GM18907 (cell line): ENCODE measurements around the gene RNU6-1.

ENCODE experiments used
- ATAC-seq: cut with Tn5 transposase; IDR thresholded peaks from one replicate; pipeline ENCODE4 v1.9.1; 2021; ENCODE audit warnings: mild to moderate bottlenecking, moderate library complexity; ENCODE audit not compliant: unreplicated experiment

The RNU6-1 gene

DNA sequence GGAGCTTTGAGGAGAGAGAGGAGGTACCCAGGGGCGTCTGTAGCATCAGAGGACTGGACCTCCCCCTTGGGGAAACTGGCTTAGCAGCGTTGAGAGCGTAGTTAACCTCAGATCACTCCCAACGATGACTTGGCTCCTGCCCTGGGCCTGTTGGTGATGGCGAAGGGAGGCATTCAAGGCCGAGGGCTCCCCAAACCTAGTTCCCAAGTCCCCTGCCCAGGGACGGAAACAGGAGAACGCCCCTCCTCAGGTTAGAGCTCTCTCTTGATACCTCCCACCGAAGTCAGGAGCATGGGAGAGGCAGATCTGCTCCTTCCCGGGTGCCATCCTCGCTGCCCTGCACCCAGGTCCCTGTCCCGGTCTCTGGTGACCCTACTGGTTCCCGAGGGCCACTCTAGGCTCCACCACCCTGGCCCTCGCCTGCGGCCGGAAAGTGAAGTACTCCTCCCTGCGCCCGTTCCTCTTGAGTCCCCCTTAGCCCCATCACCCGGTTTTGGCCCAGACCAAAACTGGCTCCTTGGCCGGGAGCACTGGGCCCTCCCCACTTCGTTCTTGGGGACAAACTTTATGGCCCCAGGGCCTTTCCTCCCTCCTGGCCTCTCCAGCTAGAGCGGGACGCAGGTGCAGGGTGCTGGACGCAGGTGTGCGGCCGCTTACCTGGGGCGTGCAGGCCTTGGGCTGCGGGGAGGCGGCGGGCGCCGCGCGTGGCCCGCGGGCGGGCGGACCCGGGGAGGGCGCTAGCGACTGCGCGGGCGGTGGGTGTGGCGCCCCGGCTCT lies 17.1 kb downstream of the RNU6-1 start:
- no peak for ATAC-seq

- no peak for ATAC-seq
Observed at GRCh38 chr15:67821784-67822440, 17.9 kb downstream of the RNU6-1 start.

DNA sequence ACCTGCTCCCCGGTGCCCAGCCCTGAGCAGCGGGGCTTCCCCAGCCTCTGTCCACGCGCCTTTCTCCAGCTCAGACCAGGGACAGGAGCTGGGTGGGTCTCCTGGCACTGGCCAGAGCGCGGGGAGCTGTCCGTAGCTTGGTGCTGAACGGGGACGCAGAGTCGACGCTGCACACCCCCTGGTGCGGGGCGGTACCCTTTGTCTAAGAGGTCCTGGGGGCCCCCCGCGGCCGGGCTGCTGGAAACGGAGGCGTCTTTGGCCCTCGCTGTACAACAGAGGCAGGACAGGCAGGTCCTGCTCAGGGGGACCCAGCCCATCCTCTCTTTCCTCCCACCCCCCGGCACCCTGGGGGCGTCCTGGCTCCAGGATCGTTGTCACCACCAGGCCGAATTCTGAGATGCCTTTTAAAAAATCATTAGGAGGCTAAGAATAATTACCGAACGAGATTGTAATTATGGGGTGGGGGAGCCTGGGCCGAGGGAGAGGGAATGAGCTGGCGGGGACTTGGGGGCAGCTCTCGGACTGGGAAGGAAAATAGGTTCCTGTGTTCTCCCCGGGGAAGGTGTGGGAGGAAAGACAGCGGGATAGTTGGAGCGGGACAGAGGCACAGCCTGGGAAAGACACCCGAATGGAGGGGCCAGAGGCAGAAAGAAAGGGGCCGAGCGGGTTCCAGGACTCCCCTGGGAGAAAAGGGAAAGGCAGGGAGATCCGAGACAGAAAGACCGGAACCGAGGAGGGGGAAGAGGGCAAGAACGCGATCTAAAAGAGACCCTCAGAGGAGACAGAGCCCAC lies 18.7 kb downstream of the RNU6-1 start:
- no peak for ATAC-seq

GRCh38 chr15:67820122-67820991 lies 19.5 kb downstream of the RNU6-1 start:
- ATAC-seq: no peak

- ATAC-seq: no peak
Observed at GRCh38 chr15:67819636-67820035, 20.2 kb downstream of the RNU6-1 start.

DNA sequence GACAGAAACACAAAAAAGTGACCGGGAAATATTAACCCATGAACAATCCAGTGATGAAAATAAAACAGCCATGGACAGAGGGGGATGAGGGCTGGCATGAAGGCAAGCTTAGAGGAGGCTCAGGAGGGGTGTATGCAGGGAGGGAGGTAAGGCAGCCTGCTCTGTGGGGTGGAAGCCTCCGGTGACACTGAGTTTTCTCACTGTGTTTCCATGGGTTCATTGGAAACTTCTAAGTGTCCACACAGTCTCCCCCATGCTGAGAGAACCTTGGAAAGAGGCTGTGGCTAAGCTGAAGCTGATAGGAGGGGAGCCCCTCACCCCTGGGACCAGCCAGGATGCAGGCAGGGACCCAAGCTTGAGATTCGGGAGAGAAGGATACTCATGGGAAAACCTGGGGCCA lies 21.4 kb downstream of the RNU6-1 start:
- no peak for ATAC-seq

DNA sequence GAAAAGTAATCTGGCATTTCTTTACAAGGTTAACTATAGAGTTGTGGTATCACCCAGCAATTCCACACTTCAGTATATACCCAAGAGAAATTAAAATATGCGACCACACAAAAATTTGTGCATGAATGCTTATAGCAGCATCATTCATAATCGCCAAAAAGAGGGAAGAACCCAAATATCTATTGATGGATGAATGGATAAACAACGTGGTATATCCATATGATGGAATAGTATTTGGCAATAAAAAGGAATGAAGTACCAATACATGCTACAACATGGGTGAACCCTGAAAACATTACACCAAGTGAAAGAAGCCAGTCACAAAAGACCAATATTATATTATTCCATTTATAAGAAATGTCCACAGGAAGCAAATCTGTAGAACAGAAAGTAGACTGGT lies 23.2 kb downstream of the RNU6-1 start:
- ATAC-seq: no peak

GRCh38 chr15:67815036-67815592 lies 24.7 kb downstream of the RNU6-1 start:
- no peak for ATAC-seq

- no peak for ATAC-seq
Observed at GRCh38 chr15:67813104-67813634, 26.7 kb downstream of the RNU6-1 start.

DNA sequence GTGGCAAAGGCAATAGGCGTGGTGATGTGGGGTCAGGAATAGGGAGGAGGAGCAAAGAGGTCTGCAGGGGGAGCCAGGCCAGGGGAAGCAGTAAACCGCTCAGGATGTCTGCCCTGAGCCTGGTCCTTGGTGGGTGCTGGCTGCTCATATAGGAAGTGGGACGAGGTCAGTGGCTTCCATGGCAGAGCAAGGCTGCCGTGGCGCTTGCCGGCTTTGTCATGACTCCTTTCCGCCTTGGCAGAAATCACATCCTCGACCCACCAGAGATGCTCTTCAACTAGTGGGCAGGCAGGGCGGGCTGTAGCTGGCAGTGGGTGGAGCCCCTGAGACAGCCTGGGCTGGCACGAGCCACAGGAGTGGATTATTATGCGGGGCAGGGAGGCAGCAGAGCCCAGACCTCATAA lies 27.6 kb downstream of the RNU6-1 start:
- no peak for ATAC-seq

DNA sequence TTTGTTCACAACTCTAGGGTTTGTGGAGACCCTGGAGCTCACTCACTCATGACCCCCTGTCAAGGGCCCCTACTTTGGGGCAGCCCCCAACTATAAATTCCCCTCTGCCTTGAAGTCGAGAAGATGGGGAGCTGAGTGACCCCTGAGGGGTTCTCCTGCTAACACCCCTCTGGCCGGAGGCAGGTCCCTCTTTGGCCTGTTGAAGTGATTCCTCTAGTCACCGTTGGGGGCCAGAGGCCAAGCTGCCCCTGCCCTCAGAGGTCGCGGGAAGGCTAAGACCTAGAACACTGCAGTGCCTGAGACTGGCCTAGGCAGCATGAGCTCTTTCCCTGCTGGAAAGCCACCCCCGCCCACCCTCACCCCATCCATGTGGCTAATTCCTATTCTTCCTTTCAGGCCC lies 30.0 kb downstream of the RNU6-1 start:
- no peak for ATAC-seq

- ATAC-seq: no peak
Observed at GRCh38 chr15:67809441-67809840, 30.4 kb downstream of the RNU6-1 start.

- ATAC-seq: no peak
Observed at GRCh38 chr15:67808821-67809220, 31.0 kb downstream of the RNU6-1 start.

DNA sequence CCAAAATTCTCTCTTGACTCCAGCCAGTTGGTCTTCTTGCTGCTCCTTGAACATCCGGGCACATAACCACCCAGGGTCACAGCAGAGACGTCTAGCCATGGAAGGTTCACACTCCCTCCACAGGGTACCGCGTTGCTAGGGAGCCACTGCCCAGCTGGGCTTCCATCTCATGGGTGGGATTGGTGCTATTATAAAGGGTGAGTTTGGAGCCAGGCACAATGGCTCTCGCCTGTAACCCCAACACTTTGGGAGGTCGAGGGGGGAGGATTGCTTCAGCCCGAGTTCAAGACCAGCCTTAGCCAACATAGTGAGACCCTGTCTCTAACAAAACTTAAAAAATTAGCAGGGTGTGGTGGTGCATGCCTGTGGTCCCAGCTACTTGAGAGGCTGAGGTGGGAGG lies 32.0 kb downstream of the RNU6-1 start:
- no peak for ATAC-seq

- no peak for ATAC-seq
Observed at GRCh38 chr15:67807141-67807540, 32.7 kb downstream of the RNU6-1 start.

- ATAC-seq: no peak
Observed at GRCh38 chr15:67806536-67806935, 33.3 kb downstream of the RNU6-1 start.

DNA sequence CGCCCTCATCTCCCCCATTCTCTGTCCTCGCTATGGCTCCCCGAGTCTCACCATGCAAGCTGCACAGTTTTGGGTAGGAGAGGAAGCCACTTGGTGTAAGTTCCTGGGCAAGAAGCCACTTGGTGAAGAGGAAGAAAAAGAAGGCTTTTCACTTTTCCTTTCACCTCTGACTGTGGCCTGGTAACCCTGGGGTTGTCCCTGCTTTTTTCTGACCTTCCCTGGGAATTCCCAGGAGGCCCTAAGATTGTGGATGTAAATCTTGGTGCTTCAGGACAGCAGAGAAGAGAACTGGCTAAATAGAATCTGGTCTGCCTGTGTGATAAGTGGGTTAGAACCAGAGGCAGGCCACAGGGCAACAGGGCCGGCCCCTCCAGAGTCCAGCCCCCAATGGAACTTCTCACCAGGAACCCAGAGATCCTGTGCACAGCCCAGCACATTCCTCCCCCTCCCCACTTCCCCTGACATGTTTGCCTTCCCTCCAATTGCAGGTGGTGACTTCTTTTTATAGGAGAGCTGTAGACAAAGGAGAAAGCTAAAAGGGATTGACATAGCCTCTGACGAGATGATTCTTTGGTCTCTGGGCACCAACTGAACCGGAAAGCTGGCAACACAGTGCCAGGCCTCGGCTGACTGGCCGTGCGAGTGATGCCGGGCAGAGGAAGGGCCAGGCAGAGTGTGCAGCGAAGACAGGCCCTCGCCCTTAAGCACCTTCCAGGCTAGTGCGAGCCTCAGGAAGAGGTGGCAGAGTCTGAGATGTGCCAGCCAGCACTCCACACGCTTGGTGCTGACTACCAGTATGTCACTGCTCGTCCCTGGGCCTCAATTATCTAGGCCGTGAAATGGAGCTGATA lies 34.0 kb downstream of the RNU6-1 start:
- ATAC-seq: no peak

DNA sequence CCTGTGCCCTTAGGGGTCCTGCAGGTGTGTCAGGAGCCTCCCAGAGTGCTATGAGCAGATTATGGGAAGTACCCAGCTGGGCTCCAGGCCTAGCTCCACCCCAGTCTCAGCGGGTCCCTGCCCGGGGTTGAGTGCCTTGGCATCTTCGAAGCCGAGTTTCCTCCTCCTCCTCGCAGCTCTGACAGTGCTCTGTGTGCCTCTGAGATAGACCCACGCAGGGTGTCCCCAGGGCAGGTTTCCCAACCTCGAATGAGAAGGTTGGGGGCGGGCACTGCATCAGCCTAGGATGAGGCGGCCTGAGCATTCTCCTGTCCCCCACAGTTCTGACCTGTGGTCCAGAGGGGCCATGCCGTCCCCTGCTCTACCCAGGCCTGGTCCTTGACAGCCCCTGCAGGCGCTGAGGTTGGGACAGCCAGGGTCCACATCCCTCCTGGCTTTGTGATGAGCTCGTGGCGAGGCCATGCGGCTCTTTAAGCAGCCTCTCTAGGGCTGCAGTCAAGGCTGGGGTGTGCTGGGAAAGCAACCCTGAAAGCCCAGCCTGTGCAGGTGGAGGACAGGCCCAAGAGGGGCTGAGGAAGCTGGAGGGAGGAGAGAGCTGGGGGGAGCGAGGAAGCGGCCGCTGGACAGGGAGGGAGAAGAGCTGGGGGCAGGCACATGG lies 34.7 kb downstream of the RNU6-1 start:
- no peak for ATAC-seq
